HG02763 (cell line): ENCODE results near the gene HDAC10.

ENCODE experiments used
- ATAC-seq: cut with Tn5 transposase; IDR thresholded peaks from one replicate; pipeline ENCODE4 v1.9.1; 2021; ENCODE audit warnings: mild to moderate bottlenecking, moderate library complexity; ENCODE audit not compliant: unreplicated experiment

HDAC10 gene

DNA sequence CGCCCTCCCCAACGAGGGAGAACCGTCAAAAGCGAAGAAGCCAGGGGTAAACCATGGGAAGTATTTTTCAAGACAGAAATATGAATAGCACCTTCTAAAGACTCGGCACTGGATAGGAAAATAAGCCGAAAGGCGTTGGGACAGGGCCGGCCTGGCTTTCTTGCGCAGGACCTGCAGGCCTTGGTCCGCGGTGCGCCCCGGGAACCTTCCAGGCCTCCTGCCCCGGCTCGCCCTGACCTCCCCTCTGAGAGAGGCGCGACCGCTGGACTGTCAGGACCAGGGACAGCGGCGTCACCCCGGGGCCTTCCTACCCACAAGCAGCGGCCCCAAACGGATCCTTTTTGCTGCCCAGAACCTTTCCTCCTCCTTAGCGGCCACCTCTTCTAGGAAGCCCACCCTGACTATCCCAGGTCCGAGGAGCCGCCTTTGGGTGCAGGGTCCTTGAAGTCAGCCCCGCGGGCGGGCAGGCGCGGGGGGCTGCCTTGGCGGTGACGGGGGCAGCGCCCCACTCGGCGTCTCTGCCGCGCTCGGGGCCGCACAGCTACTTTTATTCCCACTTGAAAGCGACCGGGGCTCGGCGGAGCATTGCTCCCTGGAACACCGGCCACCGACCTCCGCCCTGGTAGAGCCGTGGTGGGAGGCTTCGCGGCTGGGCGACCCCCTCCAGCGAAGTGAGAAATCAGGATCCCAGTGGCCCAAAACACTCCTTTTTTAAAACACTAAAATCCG, 19.8 kb upstream of the HDAC10 start:
- ATAC-seq = no peak

DNA sequence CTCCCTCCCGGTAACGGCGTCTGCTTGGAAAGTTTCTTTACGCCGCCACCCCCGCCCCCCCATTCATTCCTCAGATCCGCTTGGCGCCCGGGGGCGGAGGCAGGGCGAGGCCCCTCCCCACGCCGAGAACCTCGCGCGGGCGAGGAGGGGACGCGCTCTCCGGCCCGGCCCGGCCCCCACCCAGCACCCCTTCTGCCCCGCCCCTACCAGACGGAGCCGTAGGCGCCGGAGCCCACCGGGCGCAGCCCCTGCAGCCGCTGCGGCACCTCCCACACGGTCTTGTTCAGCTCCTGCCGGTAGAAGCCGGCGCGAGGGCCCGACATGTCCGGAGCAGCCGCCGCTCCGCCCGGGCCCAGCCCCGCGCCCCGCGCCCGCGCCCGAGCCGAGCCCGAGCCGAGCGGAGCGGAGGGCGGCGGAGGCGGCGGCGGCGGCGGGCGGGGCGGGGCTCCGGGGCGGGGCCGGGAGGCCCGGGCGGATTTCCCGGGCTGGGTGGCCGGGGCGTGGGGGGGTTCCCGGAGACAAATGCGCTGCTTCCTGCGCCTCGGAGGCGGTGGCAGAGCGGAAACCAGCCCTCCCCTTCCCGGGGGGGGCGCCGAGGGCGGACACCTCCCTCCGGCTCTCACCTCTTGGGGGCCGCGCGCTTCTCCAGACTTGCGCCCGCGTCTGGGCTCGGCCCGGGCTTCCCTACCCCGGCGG, 19.1 kb upstream of the HDAC10 start, which contains the start of gene MAPK11:
TSS of gene MAPK11 (minus strand) at position 411 of the 696 bp plus-strand sequence. CDS start at position 323, 88 bp downstream.
- no peak for ATAC-seq

DNA sequence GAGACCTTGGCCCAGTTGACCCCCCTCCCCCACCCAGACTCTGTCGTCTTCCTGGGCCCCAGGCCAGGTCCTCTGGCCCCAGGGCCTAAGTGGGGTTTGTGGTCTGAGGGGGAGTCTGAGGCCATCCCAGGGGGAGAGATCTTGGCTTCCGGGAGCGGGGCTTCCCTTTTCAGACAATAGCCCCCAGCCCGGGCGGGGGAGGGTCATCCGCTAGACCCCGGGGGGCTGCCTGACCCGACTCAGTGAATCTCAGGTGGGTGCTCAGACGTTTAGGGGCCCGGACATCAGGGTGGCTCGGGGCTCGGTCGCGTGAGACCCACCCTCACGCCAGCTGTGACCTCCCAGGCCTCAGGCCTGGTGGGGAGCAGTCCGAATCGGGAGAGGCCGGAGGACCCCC, 18.5 kb upstream of the HDAC10 start:
- no peak for ATAC-seq

DNA sequence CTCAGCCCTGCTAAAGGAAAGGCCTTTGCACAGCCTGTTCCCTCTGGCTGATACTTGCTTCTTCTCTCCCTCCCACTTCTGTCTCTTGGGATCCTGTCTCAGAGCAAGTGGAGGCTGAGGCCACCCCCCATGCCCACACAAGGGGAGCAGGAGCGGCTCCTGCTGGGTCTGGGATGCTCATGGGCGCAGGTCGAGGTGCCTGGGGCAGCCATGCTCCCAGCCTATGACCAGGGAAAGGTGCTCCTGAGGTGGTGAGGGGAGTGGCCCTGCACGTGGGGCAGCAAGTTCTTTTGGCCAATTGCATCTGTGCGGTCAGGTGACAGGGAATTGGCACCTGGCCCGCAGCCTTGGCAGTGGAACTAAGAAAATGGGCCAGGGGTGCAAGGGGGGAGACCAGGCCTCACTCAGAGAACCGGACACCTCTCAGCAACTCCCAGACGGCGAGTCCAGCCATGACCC, 17.6 kb upstream of the HDAC10 start:
- ATAC-seq = no peak

DNA sequence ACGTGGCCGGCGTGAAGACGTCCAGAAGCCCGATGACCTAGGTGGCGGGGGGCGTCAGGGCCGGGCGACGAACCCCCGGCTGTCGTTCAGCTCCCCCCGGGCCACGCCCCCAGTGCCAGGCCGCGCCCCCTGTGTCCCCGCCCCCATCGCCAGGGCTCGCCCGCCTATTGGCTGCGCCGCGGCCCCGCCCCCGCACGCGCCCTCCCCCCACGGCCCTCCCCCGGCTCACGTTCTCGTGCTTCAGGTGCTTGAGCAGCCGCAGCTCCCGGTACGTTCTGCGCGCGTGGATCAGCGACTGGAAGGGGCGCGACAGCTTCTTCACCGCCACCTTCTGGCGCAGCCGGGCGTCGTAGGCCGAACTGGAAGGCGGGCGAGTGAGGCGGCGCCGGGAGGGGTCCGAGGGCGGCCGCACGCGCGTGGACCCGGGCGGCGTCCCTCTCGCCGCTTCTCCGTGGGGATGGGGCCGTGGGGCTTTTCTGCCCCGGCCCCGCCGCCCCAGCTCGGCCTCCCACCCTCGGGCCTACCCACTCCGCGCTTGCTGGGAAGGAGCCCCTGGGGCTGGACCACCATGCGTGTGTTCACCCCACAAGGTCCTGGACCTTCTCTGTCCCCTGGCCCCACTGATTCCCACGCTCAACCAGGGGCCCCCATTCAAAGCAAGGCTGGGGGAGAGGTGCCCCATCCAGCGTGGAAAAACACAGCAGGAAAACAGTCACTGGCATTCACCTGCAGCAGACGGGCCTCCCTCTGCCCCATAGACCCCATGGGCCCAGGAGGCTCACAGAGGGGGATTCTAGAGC, 16.7 kb upstream of the HDAC10 start:
- ATAC-seq = no peak

DNA sequence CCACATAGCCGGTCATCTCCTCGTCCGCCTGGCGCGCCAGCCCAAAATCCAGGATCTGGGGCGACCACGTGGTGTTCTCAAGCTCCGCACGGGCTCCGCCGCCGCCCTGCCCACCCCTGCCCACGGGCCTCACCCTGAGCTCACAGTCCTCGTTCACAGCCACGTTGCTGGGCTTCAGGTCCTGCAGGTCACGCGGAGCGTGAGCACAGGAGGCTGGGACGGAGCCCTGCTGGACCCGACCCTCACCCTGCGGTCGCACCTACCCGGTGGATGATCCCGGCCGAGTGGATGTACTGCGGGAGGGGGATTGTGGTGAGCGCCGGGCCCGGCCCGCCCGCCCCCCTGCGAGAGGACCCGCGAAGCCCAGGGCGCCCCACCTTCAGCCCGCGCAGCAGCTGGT, 15.9 kb upstream of the HDAC10 start:
- ATAC-seq = no peak

DNA sequence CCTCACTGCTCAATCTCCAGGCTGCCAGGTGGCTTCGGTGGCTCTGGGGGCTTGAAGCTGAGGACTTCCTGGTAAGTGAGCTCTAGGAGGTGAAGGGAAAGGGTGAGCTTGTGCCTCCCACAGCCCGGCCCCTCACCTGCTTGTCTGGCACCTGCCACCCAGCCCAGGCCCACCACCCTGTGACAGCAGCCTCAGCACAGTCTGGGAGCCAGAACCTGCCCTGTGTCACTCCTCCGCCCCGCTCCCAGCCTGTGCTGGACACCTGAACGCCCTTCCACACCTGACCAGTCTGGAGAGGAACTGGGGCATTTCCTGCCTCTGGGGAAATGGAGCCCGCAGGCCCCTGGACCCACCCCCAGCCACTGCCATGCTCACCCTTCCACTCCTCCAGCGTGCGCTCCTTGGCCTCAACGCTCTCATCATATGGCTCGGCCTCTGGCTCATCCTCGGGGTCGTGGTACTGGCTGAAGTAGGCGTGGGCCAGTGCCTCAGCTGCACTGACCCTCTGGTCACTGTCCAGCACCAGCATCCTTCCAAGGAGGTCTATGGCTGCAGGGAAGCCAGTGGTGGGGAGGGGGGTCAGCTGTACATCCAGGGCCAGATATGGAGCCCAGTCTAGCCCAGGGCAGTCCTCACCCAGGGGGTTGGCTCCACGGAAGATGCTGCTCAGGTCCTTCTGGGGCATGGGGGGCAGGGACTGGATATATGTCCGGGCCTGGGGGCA, 14.0 kb upstream of the HDAC10 start:
- no peak for ATAC-seq

DNA sequence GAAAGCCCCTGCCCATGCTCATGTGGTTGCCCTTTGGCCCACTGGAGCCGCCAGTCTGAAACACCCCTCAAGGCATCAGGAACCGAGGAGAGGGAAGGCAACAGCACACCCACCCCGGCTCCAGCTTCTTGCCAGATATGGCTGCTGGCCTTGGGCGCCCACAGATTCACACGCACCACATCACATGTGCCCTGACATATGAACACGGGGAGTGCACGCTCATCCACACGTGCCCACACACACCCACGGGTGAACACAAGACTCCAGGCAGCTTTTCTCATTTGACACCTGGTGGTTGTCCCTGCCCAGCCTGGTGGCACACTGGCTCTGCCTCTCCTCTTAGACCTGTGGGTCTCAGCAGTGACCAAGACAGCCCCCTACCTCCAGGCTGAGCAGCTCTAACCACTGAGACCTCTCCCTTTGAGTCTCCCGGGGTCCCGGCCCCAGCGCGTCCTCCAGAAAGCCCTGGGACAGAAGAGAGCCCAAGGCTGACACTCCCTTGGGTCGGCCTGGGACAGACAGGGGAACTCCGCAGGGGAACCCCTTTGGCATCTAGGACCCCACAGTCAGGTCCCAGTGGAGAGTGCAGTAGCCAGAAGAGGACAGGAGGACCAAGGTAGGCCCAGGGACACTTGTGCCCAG, 13.2 kb upstream of the HDAC10 start:
- no peak for ATAC-seq

DNA sequence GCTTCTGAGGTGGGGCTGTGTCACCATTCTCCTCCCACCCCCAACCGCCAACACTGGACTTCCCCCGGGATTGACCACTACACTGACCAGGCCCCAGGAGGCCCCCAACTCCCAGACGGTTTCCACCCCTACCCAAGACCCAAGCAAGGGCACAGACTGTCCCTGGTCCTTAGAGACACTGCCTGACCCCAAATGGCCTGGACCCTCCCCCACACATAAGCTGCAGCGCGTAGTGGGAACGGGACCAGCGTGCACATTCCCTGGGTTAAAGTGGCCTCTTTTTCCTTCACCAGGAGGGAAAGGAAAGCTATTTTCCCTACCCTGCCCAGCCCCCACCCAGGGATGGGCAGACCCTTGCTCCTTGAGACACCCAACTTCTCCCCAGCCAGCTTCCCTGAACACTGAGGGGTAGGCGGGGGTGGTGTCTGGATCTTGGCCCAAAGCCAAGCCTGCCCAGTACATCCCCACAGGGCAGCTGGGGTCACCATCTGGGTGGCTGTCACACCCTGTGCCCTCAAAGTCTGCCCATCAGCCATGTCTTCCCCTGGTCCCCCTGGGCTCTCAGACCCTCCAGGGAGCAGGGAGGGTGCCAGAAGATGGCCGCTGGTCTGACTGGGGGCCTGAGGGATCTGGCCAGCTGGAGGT, 12.0 kb upstream of the HDAC10 start:
- ATAC-seq = no peak

DNA sequence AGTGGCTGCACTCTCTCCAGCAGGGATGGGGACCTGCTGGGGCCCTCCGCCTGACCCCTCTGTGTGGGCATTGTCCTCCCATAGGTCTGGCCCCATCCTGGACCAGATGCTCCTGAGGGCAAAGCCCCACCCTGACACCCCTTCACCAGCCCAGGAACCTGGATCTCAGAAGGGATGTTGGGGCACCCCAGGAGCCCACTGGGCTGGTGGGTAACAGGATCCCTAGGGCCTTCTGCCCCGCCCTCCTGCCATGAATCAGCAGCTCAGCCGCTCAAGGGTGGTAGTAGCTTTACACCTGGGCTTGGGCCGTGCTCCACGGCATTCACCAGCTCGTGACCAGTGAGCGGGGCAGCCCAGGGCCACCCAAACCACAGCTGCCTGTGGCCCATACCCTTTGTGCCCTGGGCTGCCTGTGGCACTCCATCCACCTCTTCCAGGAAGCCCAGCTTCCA, 11.4 kb upstream of the HDAC10 start:
- ATAC-seq = no peak

DNA sequence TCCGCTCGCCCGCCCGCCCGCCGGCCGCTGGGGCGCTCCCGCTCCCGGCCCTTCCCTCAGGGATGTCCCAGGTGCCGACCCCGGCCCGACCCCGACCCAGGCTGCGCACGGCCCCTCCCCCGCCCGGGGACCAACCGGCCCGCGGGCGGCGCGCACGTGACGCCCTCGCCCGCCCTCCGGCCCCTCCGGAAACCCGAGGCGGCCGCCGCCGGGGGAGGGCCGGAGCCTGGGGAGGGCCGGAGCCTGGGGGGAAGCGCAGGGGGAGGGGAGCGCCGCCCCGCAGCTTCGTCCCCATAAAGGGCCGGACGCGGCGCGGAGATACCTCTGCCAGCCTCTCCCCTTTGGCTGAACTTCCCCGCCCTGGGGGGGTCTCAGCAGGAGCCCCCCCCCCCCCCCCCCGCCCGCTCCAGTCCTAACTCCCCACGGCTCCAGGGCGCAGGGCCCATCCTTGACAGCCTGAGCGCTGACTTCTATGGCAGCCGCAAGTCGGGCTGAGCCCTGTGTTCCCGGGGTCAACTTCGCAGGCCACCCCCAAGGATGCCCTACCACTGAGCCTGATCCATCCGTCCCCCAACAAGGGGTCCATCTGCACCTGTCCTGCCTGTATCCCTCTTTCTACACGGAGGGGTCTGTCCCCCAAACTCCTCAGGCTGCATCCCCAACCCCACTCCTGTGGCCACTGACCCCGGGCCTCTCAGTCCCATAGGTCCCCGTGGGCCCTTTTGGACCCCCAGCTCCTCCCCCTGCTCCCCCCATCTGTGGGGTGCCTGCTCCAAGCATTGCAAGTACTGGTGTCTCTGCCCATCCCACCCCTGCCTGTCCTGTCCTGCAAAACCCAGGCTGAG, 10.8 kb upstream of the HDAC10 start, which contains the start of gene MAPK12:
TSS of gene MAPK12 (minus strand) at position 69 of the 845 bp plus-strand sequence. CDS start 174 bp downstream, outside the sequence.
- ATAC-seq = no peak

DNA sequence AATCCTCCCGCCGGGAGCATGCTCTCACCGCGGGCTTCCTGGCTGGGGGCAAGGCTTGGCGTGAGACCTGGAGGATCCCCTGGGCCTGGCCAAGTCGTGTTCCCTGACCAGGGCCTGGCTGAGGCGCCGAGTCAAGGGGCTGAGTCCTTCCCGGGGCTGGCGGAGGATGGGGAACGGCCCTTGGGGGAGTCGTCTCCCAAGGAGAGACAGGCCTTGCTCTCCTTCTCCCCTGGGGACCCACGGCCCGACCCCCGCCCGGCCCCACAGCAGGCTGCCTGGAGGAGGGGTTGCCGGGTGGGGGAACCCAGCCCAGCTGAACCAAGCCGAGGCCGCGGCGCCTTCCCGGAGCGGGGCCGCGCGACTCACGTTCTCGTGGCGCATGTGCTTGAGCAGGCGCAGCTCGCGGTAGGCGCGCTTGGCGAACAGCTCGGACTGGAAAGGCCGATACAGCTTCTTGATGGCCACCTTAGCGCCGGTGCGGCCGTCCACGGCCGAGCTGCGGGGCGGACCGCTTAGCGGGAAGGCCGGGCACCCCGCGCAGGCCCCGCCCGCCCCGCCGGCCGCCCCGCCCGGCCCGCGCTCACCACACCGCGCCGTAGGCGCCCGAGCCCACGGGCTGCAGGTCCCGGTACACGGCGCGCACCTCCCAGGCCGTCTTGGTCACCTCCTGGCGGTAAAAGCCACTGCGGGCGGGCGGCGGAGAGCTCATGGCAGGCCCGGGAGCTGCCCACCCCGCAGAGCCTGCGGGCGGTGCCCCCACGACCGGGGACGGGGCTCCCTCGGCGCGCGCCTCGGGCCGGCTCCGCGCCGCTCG, 9.9 kb upstream of the HDAC10 start:
- no peak for ATAC-seq

DNA sequence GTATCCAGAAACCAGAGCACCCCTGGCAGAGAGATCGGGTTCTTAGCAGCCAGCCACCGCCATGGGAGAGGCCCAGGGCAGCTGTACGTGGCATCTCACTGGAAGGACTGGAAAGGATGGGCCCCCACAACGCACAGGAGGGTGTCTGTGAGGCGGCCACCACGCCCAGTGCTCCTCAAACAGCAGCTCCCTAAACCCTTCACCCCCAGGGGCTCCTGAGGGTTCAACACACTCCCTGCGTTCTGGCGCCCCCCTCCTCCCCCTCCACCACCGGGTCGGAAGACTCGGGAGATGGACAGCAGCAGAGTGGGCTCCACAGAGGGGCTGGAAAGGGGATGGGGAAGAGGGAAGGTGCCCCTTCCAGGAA, 9.4 kb upstream of the HDAC10 start:
- no peak for ATAC-seq

DNA sequence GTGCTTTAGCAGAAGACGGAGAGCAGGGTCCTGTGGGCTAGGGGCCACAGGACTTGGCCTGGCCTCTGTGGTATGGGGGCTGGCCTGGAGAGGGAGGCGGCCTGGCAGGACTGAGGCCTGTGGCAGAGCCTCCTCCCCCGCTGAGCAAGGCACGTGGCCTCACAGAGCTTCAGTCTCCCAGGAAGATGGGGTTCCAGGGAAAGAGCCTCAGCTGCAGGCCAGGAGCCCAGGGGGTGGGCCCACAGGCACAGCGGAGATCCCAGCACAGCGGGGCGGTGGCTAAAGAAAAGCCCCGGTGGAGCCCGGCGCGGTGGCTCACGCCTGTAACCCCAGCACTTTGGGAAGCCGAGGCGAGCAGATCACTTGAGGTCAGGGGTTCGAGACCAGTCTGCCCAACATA, 8.2 kb upstream of the HDAC10 start:
- no peak for ATAC-seq

DNA sequence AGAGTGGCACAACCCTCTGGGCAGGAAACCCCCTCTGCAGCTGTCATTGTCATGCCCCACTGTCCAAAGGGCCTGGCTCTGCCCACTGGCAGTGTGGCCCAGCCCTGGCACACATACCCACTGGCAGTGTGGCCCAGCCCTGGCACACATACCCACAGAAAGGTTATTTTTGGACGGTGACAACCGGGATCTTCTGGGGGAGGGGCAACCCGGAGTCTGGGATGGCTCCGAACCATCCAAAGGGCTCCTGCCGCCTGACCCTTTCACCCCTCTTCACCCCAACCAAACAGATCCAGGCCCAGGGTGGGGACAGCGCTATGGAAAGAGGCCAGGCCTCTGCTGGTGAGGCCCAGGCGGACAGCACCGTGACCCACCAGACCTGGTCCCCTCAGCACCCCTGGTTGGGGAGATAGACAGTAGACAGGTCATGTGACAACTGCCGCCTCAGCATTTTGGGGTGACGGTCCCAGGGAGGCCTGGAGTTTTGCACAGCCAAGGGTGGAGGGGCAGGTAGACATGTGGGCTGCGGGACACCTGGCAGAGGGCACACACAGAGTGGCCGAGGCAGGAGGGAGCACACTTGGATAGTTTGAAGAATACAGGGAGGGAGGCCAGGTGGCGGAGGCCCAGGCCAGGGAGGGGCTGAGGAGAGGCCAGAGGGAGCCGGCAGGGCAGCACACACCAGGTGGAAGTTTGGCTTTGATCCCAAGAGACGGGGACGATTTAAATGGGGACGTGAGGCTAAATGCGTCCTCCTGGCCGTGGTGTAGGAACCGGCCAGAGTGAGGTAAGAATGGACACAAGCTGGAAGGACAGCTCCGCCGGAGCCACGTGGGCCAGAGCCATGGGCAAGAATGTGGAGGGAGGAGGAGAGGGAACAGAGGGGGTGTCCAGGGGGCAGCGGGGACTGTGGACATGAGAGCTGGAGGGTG, 7.6 kb upstream of the HDAC10 start:
- no peak for ATAC-seq

DNA sequence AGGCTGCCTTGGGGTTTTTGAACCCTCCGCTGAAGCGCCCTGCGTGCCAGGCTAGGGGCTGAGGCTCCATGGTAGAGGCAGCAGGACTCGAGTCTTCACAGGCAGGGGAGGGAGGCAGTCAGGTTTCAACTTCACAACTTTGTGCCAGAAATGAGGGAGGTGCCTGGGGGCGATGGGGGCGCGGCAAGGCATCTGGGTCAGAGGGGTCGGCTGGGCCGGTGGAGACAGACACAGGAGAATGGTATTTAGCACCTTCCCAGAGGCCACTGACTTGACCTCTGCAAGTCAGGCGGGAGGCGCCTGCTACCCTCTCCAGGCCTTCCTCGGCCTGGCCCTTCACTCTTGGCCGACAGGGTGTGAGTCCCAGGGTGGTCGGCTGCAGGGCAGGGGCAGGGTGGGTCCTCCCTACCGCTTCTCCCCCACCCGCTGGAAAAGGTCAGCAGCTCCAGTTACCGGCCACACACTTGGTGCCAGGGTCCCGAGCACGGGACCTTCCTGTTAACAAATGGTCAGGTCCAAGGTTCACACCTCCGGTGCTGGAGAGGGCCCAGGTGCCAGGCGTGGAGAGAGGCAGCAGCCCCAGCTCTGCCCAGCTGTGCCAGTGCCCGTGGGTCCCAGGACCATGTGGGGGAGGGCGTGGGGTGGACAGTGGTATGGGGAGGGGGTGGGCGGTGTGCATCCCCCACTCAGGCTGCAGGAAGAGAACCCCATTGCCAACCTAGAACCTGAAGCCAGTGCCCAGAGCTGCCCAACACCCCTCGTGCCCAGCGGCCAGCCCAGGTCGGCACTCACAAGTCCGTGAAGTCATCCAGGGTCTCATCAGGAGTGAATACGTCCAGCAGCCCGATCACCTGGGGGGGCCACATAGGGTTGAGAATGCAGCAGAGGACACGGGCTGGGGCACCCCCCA, 6.6 kb upstream of the HDAC10 start:
- no peak for ATAC-seq
